CD14-positive monocyte (primary cell): ENCODE data around the gene FLOT1. TPM values are rescaled to one million over a fixed set of nuclear protein-coding genes. Genes with fewer than 3 reads are reported as not detected.
A peak's percentile ranks its signal among the peaks of the same experiment; 100 is the strongest.

Experiments
- DNase-seq, 3 donors: peaks; one replicate each; pipeline ENCODE4 v3.0.0-alpha.2; 2011 to 2022
- H2AFZ ChIP-seq: 2 replicates; pipeline ENCODE4 v1.6.0; 2012; ENCODE audit warnings: mild to moderate bottlenecking, low read depth, low read length, inconsistent platforms; ENCODE audit not compliant: insufficient read depth, poor library complexity, severe bottlenecking
- H3K27ac ChIP-seq, 2 donors: 1 replicate in 1 of 2; 2 replicates in 1 of 2; pipeline ENCODE4 v1.5.1; 2012 to 2013; ENCODE audit warnings: low read length in 2 of 2, control low read depth in 1 of 2, inconsistent platforms in 1 of 2, low read depth in 1 of 2, mild to moderate bottlenecking in 1 of 2
- H3K27me3 ChIP-seq, 2 donors: one replicate each; pipeline versions ENCODE4 v1.6.0 to v1.6.1; 2011 to 2013; ENCODE audit warnings: low read length in 2 of 2; ENCODE audit not compliant: control insufficient read depth in 2 of 2, insufficient read depth in 2 of 2
- H3K36me3 ChIP-seq, 2 donors: replicated peaks in 1 of 2; 1 replicate in 1 of 2; 2 replicates in 1 of 2; pipeline versions ENCODE4 v1.5.1 to v1.6.1; 2012 to 2013; ENCODE audit warnings: low read length in 2 of 2, control low read depth in 1 of 2, inconsistent platforms in 1 of 2, mild to moderate bottlenecking in 1 of 2; ENCODE audit not compliant: insufficient read depth in 2 of 2, control insufficient read depth in 1 of 2
- H3K4me1 ChIP-seq, 2 donors: 1 replicate in 1 of 2; 2 replicates in 1 of 2; pipeline versions ENCODE4 v1.5.1 to v1.6.1; 2012 to 2013; ENCODE audit warnings: low read length in 2 of 2, control low read depth in 1 of 2, inconsistent platforms in 1 of 2, mild to moderate bottlenecking in 1 of 2, moderate library complexity in 1 of 2; ENCODE audit not compliant: insufficient read depth in 2 of 2, control insufficient read depth in 1 of 2
- H3K4me2 ChIP-seq: replicated peaks from 2 replicates; pipeline ENCODE3; 2012; ENCODE audit warnings: low read length, moderate library complexity, mild to moderate bottlenecking; ENCODE audit not compliant: poor library complexity, severe bottlenecking; ENCODE audit errors: extremely low read depth
- H3K4me3 ChIP-seq, 3 experiments: fragments of 200-600 bp in 1 of 3; sonication (generic) in 1 of 3; replicated peaks in 1 of 3; 1 replicate in 2 of 3; 2 replicates in 1 of 3; pipeline ENCODE4 v1.5.1; 2011 to 2013; ENCODE audit warnings: low read length in 3 of 3, mild to moderate bottlenecking in 3 of 3, control low read depth in 2 of 3, low read depth in 2 of 3, inconsistent platforms in 1 of 3, moderate library complexity in 1 of 3
- H3K79me2 ChIP-seq: 2 replicates; pipeline ENCODE4 v1.6.0; 2012; ENCODE audit warnings: mild to moderate bottlenecking, control low read depth, inconsistent platforms, low read length, moderate library complexity; ENCODE audit not compliant: insufficient read depth
- H3K9ac ChIP-seq: 2 replicates; pipeline ENCODE4 v1.6.0; 2017; ENCODE audit warnings: low read length, mild to moderate bottlenecking; ENCODE audit not compliant: insufficient read depth, poor library complexity, severe bottlenecking
- H3K9me3 ChIP-seq, 2 donors: replicated peaks in 1 of 2; 1 replicate in 1 of 2; 2 replicates in 1 of 2; pipeline versions ENCODE4 v1.5.1 to v1.6.1; 2012 to 2013; ENCODE audit warnings: low read length in 2 of 2, control low read depth in 1 of 2; ENCODE audit not compliant: control insufficient read depth in 1 of 2, insufficient read depth in 1 of 2
- H4K20me1 ChIP-seq: 2 replicates; pipeline ENCODE4 v1.6.0; 2012; ENCODE audit warnings: mild to moderate bottlenecking, low read length, control low read depth, moderate library complexity; ENCODE audit not compliant: insufficient read depth
- H3K27ac Mint-ChIP-seq, 7 donors: one replicate each; pipeline ENCODE4 v1.8.0; 2020; ENCODE audit warnings: mild to moderate bottlenecking in 7 of 7, mixed read lengths in 7 of 7, moderate library complexity in 6 of 7, inconsistent platforms in 2 of 7
- H3K27me3 Mint-ChIP-seq, 3 donors: one replicate each; pipeline ENCODE4 v1.8.0; 2021 to 2022; ENCODE audit warnings: low read depth in 3 of 3, mild to moderate bottlenecking in 3 of 3, mixed read lengths in 3 of 3, moderate library complexity in 3 of 3, inconsistent platforms in 1 of 3
- H3K36me3 Mint-ChIP-seq, 2 donors: one replicate each; pipeline ENCODE4 v1.8.0; 2020; ENCODE audit warnings: mixed read lengths in 2 of 2, inconsistent platforms in 1 of 2, mild to moderate bottlenecking in 1 of 2
- H3K4me1 Mint-ChIP-seq: one replicate; pipeline ENCODE4 v1.8.0; 2020; ENCODE audit warnings: mild to moderate bottlenecking, mixed read lengths
- H3K4me3 Mint-ChIP-seq, 2 donors: one replicate each; pipeline ENCODE4 v1.8.0; 2020; ENCODE audit warnings: mild to moderate bottlenecking in 2 of 2, mixed read lengths in 2 of 2, moderate library complexity in 1 of 2
- H3K9me3 Mint-ChIP-seq, 7 donors: one replicate each; pipeline ENCODE4 v1.8.0; 2020 to 2022; ENCODE audit warnings: mixed read lengths in 7 of 7, mild to moderate bottlenecking in 6 of 7, moderate library complexity in 6 of 7, inconsistent platforms in 2 of 7
- WGBS: methylation state at CpG from one replicate; pipeline ENCODE4 v1.1.5; 2013; ENCODE audit warnings: missing lambda C conversion rate; ENCODE audit not compliant: insufficient coverage; 5-methylcytosine and 5-hydroxymethylcytosine counted together
- intact Hi-C, 2 donors: fragments of 100-400 bp; cut with micrococcal nuclease; formaldehyde crosslinking; loops; one replicate each; pipeline versions ENCODE4 v1.15.0 to v1.15.1; 2023
- polyA plus RNA-seq, 3 donors: library from polyadenylated mRNA; depleted of rRNA in 1 of 3; unstranded in 2 of 3; stranded (reverse) in 1 of 3; fragments of 300-500 nt in 2 of 3; fragments of >200 nt in 1 of 3; fragmentation: Illumina TruSeq in 2 of 3; gene quantifications; 1 replicate in 2 of 3; 2 replicates in 1 of 3; pipeline ENCODE4 v1.2.3, GENCODE V29; 2012 to 2021
- TF ChIP-seq, protein P1 (sequence below): fragments of 200-600 bp; IDR thresholded peaks from one replicate; pipeline ENCODE4 v1.8.0; 2022; ENCODE audit warnings: antibody characterized with exemption, mild to moderate bottlenecking

The FLOT1 gene
- polyA plus RNA-seq, 3 donors: 124 to 153 (median 132) TPM

DNA sequence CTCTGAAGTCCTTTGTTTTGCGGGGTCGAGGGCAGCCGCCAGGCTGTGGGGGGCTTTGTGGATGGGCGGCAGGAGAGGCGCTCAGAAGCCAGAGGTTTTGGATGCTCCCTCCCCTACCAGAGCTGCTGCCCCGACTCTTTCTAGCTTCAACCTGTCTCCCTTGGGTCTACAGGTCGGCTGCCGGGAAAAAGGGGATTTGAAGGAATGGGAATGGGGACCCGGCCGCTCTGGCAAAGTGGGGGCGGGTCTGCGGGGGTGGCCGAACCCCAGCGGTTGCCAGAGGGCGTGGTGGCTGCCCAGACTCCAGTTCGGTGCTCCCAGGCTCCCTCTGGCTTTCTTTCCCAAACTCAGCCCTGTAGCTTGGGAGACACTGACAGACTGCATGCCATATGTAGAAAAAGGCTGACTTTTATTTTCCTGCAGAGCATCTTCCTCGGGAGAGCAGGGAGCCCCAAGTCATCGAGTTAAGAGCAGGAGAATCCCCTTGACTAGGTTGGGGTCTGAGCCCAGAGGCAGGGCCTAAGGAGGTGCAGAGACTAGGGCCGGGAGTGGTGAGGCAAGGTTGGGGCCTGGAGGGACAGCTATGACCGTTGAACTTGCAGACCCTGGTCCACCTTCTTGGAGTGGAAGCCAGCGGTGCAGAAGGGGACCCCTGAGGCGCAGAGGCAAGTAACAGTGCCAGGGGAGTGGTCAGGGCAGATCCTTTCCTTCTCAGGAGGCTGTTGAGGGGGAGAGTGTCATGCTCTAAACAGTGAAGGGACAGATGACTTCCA lies 54.6 kb downstream of the FLOT1 start:
- intact Hi-C loops: loop anchor here in 1 of 2 donors (2.0 kb wide), 1 partner anchor 33 kb away; the partner anchor contains the start of gene TUBB
- Mint-ChIP-seq H3K27me3 (peaks cover 0 to 4% (median 0%) of the 10 kb centered on the region in 3 donors), H3K36me3 (peaks cover 12 to 25% of the 10 kb centered on the region in 2 donors), H3K27ac (peak overlapping the region; percentile 93 to 99 (median 97)), H3K4me1 (peaks cover 51% of the 10 kb centered on the region), H3K4me3 (peak overlapping the region; percentile 94 to 99), H3K9me3 (no peaks in the 10 kb centered on the region)
- DNase-seq: no peak
- Histone ChIP-seq H3K27me3 (no peaks in the 10 kb centered on the region), H3K9ac (peak overlapping the region; percentile 99), H3K9me3 (no peaks in the 10 kb centered on the region), H3K4me1 (peaks cover 45 to 58% of the 10 kb centered on the region in 2 donors), H3K27ac (peak overlapping the region; percentile 99), H3K4me2 (peak overlapping the region; percentile 100), H3K79me2 (peaks cover 75% of the 10 kb centered on the region), H2AFZ (peak overlapping the region; percentile 43), H4K20me1 (peaks cover 32% of the 10 kb centered on the region), H3K36me3 (no peaks in the 10 kb centered on the region), H3K4me3 (peak overlapping the region; percentile 96 to 100 (median 96))
- WGBS: 15% methylated on average over 12 of the region's 22 CpGs
- TF ChIP-seq, protein P1, sequence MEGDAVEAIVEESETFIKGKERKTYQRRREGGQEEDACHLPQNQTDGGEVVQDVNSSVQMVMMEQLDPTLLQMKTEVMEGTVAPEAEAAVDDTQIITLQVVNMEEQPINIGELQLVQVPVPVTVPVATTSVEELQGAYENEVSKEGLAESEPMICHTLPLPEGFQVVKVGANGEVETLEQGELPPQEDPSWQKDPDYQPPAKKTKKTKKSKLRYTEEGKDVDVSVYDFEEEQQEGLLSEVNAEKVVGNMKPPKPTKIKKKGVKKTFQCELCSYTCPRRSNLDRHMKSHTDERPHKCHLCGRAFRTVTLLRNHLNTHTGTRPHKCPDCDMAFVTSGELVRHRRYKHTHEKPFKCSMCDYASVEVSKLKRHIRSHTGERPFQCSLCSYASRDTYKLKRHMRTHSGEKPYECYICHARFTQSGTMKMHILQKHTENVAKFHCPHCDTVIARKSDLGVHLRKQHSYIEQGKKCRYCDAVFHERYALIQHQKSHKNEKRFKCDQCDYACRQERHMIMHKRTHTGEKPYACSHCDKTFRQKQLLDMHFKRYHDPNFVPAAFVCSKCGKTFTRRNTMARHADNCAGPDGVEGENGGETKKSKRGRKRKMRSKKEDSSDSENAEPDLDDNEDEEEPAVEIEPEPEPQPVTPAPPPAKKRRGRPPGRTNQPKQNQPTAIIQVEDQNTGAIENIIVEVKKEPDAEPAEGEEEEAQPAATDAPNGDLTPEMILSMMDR: no peak

DNA sequence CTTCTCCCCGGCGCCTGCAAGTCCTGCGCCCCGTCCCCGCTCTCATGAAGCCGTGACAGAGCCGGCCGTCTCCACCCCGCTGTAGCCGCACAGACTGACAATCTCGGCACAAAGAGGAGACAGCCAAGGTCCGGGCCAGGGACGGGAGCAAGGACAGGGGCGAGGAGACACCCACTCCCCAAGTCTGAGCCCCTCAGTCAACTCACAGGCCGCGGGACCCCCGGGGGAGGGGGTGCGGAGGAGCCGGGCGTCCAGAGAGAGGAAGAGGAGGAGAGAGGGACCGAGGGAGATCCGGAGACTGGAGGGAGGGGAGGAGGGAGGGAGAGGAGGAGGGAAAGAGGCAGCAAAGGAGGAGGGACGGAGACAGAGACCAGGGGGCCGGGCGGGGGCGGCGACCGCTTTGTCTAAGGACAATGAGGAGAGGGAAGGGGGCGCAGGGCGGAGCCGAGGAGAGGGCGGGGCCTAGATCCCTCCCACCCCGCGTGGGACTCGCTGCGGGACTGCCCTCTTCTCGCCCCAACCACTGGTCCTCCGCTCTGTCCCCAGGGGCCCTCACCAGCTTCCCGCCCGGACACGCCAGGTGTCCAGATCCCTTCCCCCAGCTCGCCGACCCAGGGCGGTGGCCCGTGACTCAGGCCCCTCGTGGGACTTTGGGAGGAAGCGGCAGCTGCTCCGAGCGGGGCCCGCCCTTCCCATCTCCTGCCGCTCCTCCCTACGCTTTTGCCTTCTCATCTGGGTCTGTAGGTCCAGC lies 55.4 kb downstream of the FLOT1 start:
- intact Hi-C loops: loop anchor here in 1 of 2 donors (2.0 kb wide), 1 partner anchor 34 kb away; the partner anchor contains the start of gene TUBB
- H3K4me1 Mint-ChIP-seq: peaks cover 55% of the 10 kb centered on the region

More for the DNA sequence above, 55.4 kb downstream of the FLOT1 start:
- peak overlapping the region; percentile 99 for H3K9ac ChIP-seq
- no peaks in the 10 kb centered on the region for H3K36me3 ChIP-seq
- H3K36me3 Mint-ChIP-seq: peaks cover 17 to 29% of the 10 kb centered on the region in 2 donors
- DNase-seq: peak; percentile 91 to 98 (median 93)
- H3K79me2 ChIP-seq: peaks cover 83% of the 10 kb centered on the region
- peak overlapping the region; percentile 43 for H2AFZ ChIP-seq
- H3K4me3 ChIP-seq: peak overlapping the region; percentile 96 to 100 (median 96)
- H3K27me3 Mint-ChIP-seq: peaks cover 0 to 6% (median 0%) of the 10 kb centered on the region in 3 donors
- peak overlapping the region; percentile 93 to 99 (median 97) for H3K27ac Mint-ChIP-seq
- no peaks in the 10 kb centered on the region for H3K27me3 ChIP-seq
- H3K9me3 Mint-ChIP-seq: no peaks in the 10 kb centered on the region
- WGBS: under 1% methylated on average over 32 of the region's 52 CpGs
- peaks cover 39% of the 10 kb centered on the region for H4K20me1 ChIP-seq
- peak overlapping the region; percentile 100 for H3K4me2 ChIP-seq
- no peaks in the 10 kb centered on the region for H3K9me3 ChIP-seq
- peak overlapping the region; percentile 99 for H3K27ac ChIP-seq
- TF ChIP-seq, protein P1: no peak
- peaks cover 48 to 65% of the 10 kb centered on the region in 2 donors for H3K4me1 ChIP-seq
- H3K4me3 Mint-ChIP-seq: peak overlapping the region; percentile 94 to 99
